Inflammatory macrophage (primary cell): ENCODE results near the gene FAM120A.
"Not testable (repeated sequence)": the region's sequence is repeated elsewhere in the genome, so short reads cannot be mapped to it uniquely, and the experiment has no call there.

Experiments
- DNase-seq, 2 donors: peaks; one replicate each; pipeline ENCODE4 v3.0.0-alpha.2; 2020 to 2022

The FAM120A gene

GRCh38 chr9:93511228-93511627 is 59.7 kb downstream of the FAM120A start:
- DNase-seq = not testable (repeated sequence)

- DNase-seq = peak; percentile 73 to 74
Measured at GRCh38 chr9:93512170-93512812, 60.8 kb downstream of the FAM120A start.

DNA sequence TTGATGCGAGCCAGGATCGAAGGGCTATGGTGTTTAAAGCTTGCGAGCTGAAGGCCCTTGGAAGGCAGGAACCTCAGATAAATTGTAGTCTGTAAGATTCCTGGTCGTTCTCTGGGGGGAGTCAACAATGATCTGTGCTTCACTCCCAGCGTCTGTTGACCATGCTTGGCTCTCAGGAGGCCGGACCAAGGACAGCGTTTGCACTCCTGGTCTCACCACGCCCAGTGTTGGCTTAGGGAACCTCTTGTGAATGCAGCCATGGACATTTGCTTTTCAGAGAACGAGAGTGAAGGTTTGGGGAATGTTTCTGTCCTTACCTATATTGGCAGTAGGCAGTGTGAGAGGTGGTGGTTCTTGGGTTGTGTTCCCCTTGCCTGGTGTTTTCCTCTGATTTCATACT is 62.1 kb downstream of the FAM120A start:
- DNase-seq = no peak

DNA sequence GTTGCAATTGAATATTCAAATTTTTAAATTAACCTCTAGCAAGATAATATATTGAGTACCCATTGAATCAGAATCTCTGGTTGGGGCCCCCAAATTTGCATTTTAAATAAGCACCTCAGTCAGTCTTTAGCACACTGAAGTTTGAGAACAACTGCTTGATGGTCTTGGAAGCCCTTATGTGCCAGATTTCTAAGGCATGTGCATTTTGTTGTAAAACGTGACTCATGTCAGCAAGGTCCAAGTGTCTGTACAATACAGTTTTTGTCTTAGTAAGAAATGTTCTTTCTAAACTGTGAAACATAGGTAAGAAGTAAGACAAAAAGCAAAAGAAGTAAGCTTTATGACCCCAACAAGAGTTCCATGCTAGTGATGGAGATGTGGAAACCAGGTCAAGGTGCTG is 65.8 kb downstream of the FAM120A start:
- DNase-seq = no peak

GRCh38 chr9:93520523-93520922 is 69.0 kb downstream of the FAM120A start:
- peak in 1 of 2 donors; percentile 38 for DNase-seq

DNA sequence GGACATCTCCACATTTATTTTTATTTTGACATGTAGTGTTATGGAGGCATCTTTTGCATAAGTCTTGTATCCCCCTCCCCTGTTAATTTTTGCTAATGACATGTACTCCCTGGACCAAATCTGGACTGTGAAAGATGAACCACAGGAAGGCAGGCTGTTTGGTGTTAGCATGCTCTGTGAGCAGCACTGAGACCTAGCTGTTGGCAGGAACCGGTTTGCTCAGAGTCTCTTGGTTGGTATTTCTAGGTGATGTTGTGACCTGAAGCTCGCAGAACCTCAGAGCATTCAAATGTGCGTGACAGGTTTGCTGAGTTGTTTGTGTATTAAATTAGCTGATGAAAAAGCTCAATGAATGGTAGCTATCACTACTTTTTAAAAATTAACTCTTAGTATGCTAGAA is 71.3 kb downstream of the FAM120A start:
- no peak for DNase-seq

GRCh38 chr9:93523518-93524144 is 72.1 kb downstream of the FAM120A start:
- DNase-seq = no peak

GRCh38 chr9:93525476-93525875 is 74.0 kb downstream of the FAM120A start:
- DNase-seq = no peak

GRCh38 chr9:93531374-93531773 is 79.9 kb downstream of the FAM120A start:
- DNase-seq = no peak

GRCh38 chr9:93532141-93532540 is 80.7 kb downstream of the FAM120A start:
- DNase-seq = no peak

DNA sequence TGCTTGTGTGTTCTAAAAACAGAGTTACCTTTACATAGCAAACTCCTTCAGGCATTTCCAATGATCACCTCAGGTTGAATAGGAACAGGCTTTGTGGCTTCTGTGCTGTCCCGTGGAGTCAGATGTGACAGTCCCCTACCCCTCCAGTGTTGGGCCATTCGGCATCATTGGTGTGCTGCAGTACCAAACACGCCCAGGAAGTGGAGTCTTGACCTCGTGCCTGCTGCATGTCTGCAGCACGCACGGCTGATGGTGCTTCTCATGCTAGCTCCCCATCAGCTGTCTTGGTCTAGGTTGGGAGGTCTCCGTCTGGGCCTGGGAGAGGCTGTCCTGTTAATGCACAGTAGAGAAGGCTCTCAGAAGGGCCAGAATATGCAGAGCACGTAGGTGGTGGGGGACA is 82.4 kb downstream of the FAM120A start:
- no peak for DNase-seq

DNA sequence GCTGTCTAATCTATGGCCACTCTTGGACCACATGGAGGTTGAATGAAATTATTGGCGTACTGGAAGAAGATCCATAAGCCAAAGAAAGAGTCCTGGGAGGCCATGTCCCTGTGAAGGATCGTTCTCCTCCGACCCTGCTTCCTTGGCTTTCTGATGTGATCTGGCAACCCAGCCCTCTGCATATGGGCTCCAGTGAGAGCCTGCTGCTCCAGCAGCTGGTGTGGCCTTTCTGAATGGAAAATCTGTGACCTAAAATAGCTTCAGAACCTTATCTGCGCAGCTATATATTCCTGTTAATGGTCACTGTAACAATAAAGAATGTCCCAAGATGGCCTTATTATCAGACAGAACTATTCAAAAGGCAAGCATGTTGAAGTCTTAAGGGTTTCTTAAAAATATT is 84.7 kb downstream of the FAM120A start:
- no peak for DNase-seq

DNA sequence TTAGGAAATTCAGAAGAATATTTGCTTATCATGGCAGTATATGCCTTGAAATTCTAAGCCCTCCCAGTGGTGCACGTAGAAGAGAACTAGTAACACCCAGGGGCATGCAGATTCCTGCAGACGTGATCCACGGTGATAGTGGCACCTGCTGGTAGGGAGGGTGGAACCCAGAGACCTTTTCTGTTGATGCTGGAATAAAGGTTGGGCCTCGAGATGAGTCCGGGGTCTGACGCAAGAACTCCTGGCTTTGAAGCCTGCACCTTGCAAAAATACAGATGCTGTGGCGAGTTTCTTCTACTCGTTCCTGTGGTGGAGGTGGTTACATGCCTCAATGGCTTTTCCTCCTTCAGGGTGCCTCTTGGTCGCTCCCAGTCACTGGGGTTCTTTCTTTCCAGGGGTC is 85.4 kb downstream of the FAM120A start:
- no peak for DNase-seq

DNA sequence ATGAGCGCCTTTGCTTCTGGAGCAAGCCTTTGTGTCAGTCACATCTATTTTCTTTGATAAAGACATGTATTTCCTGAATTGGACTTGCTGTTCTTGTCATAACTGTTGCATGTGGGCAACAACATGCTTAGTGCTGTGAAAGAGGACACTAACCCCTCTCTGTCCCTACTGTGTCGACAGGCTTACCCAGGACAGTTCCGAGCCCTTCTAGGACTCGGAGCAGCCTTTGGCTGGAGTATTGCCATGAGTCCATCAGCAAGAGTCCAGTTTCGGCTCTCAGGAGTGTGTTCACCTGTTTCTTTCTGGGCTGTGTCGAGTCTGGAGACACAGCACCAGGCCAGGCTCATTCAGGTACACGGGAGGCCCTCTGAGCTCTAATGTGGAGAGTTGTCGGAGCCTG is 88.8 kb downstream of the FAM120A start:
- DNase-seq = no peak

DNA sequence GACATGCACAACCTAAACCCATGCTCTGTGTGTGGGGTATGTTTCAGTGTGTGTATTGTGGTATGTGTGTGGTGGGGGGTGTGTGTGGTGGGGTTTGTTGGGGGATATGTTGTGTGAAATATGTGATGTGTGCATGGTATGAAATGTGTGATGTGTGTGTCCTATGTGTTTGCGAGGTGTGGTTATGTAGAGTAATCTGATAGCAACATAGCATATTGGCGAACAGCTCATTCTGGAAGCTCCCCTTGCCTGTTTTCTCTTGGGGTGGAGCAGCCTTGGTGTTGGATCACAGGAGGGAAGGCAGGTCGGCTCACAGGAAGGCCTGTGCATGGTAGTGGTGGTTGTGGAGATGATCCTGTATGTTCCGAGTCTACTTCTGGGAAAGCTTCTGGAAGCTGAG is 89.5 kb downstream of the FAM120A start:
- DNase-seq = no peak

- no peak for DNase-seq
Measured at GRCh38 chr9:93541581-93542349, 90.3 kb downstream of the FAM120A start.

DNA sequence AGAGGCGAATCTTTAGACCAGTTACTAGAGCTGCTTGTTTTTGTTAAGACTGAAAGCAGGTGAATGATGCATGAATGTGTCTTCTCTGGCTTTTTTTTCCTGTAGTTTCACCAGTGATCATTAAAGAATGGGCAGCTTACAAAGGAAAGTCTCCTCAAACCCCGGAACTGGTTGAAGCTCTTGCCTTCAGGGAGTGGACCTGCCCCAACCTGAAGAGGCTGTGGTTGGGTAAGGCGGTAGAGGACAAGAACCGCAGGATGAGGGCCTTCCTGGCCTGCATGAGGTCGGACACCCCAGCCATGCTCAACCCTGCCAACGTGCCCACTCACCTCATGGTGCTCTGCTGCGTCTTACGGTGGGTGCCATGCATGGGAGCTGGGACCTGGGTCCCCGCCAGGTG is 91.6 kb downstream of the FAM120A start:
- no peak for DNase-seq

- no peak for DNase-seq
Measured at GRCh38 chr9:93546356-93546755, 94.9 kb downstream of the FAM120A start.

DNA sequence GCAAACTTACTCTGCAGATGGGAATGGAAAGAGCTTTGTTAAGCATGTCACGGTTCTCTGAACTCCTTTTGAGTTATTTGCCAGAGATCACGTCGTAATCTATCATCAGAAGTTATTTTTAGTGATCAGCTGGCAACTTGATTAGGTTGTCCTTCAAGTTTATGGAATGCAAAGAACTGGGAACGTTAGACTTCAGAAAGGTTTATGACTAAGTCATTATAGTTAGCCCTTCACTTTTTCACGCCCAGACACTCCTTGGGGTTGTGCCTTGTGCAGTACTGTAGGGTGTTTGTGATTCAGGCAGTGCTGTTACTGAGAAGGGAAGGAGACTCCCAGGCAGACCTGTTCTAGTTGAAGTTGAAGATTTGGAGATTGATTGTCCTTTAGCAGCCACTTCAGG is 98.1 kb downstream of the FAM120A start:
- DNase-seq = no peak

GRCh38 chr9:93552923-93553322 is 101.4 kb downstream of the FAM120A start:
- no peak for DNase-seq

DNA sequence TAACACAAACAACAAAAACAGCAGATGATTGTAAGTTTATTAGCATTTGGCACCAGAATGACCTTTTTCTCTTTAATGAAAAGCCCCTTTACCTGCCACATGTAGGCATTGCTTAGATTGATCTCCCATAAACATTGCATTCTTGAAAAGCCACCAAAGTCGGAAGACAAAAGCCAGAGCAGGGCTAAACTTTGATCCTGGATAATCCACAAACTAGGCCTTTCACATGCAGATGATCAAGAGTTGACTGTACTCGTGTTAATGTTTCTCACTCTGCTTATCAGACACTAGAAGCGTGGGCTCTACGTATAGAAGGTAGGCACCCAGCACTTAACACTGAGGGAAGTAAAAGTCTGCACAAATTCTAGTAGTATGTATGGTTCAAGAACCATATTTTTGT is 103.9 kb downstream of the FAM120A start:
- no peak for DNase-seq

GRCh38 chr9:93557366-93558137 is 106.1 kb downstream of the FAM120A start:
- no peak for DNase-seq

GRCh38 chr9:93558503-93558902 is 107.0 kb downstream of the FAM120A start:
- DNase-seq = no peak
